AG10803 (cell line): Measurements from ENCODE around the gene FTCD.
"Not testable (repeated sequence)": the region's sequence is repeated elsewhere in the genome, so short reads cannot be mapped to it uniquely, and the experiment has no call there.

Experiments used
- DNase-seq: peaks from one replicate; pipeline ENCODE4 v3.0.0; 2010; ENCODE audit warnings: low read depth
- H3K4me3 ChIP-seq: 2 replicates; pipeline ENCODE4 v1.5.1; 2011; ENCODE audit warnings: mild to moderate bottlenecking, low read length, control low read depth
- CTCF ChIP-seq: conservative IDR thresholded peaks from 2 replicates; pipeline ENCODE4 v1.5.1; 2011; ENCODE audit warnings: mild to moderate bottlenecking, low read length, control low read depth, inconsistent platforms

FTCD gene

GRCh38 chr21:46150073-46150472 is 5.3 kb downstream of the FTCD start:
- no peak overlapping the region for H3K4me3 ChIP-seq
- TF ChIP-seq CTCF, result no peak
- no peak for DNase-seq

- no peak for TF ChIP-seq CTCF
- DNase-seq, result no peak
- no peak overlapping the region for H3K4me3 ChIP-seq
These were observed 6.0 kb downstream of the FTCD start for GRCh38 chr21:46149205-46149901.

GRCh38 chr21:46148106-46148505 is 7.3 kb downstream of the FTCD start:
- DNase-seq, result no peak
- H3K4me3 ChIP-seq, result no peak overlapping the region
- TF ChIP-seq CTCF, result no peak

- TF ChIP-seq CTCF, result peak; percentile 56
- not testable (repeated sequence) for H3K4me3 ChIP-seq, DNase-seq
These were observed 8.0 kb downstream of the FTCD start for GRCh38 chr21:46147429-46147828.

- no peak overlapping the region for H3K4me3 ChIP-seq
- no peak for TF ChIP-seq CTCF
- no peak for DNase-seq
These were observed 8.5 kb downstream of the FTCD start for GRCh38 chr21:46146856-46147255.

- no peak for DNase-seq
These were observed 9.3 kb downstream of the FTCD start for GRCh38 chr21:46145840-46146691.

More at GRCh38 chr21:46145840-46146691, 9.3 kb downstream of the FTCD start:
- H3K4me3 ChIP-seq, result no peak overlapping the region
- TF ChIP-seq CTCF, result no peak
